ENCODE measurements around the gene PCDHA11.
"Not testable (repeated sequence)": the region's sequence is repeated elsewhere in the genome, so short reads cannot be mapped to it uniquely, and the experiment has no call there.

The PCDHA11 gene

DNA sequence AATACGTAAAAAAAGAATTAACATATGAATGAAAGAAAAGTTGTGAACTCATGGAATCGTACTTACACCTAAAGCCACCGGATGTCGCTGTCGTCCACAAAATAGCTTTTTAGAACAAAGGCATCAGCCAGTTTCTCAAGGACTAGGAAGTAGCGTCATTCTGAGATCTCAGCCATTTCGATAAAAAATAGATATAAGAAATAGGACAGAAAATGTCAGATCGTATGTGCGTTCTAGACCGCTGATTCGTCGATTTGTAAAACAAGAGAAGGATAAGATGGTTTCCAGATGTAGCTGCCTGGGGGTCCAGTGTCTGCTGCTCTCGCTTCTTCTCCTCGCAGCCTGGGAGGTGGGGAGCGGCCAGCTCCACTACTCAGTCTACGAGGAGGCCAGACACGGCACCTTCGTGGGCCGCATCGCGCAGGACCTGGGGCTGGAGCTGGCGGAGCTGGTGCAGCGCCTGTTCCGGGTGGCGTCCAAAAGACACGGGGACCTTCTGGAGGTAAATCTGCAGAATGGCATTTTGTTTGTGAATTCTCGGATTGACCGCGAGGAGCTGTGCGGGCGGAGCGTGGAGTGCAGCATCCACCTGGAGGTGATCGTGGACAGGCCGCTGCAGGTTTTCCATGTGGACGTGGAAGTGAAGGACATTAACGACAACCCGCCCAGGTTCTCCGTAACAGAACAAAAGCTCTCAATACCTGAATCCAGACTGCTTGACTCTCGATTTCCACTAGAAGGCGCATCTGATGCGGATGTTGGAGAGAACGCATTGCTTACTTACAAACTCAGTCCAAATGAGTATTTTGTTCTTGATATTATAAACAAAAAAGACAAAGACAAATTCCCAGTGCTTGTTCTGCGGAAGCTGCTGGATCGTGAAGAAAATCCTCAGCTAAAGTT, 12.7 kb upstream of the PCDHA11 start, which contains the start of gene PCDHA10:
Gene PCDHA10 (plus strand): TSS at position 126 of the 903 bp plus-strand sequence. CDS start 152 bp downstream, at position 278.
- no peak for DNase-seq

DNA sequence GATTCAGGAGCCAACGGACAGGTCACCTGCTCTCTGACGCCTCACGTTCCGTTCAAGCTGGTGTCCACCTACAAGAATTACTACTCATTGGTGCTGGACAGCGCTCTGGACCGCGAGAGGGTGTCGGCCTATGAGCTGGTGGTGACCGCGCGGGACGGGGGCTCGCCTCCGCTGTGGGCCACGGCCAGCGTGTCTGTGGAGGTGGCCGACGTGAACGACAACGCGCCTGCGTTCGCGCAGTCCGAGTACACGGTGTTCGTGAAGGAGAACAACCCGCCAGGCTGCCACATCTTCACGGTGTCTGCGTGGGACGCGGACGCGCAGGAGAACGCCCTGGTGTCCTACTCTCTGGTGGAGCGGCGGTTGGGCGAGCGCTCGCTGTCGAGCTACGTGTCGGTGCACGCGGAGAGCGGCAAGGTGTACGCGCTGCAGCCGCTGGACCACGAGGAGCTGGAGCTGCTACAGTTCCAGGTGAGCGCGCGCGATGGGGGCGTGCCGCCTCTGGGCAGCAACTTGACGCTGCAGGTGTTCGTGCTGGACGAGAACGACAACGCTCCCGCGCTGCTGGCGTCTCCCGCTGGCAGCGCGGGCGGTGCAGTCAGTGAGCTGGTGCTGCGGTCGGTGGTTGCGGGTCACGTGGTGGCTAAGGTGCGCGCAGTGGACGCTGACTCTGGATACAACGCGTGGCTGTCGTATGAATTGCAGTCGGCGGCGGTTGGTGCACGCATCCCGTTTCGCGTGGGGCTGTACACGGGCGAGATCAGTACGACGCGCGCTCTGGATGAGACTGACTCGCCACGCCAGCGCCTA, 11.4 kb upstream of the PCDHA11 start:
- DNase-seq, result no peak

DNA sequence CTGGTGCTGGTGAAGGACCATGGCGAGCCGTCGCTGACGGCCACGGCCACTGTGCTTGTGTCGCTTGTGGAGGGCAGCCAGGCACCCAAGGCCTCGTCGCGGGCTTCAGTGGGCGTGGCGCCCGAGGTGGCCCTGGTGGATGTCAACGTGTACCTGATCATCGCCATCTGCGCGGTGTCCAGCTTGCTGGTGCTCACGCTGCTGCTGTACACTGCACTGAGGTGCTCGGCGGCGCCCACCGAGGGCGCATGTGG, 10.8 kb upstream of the PCDHA11 start:
- DNase-seq, result no peak

DNA sequence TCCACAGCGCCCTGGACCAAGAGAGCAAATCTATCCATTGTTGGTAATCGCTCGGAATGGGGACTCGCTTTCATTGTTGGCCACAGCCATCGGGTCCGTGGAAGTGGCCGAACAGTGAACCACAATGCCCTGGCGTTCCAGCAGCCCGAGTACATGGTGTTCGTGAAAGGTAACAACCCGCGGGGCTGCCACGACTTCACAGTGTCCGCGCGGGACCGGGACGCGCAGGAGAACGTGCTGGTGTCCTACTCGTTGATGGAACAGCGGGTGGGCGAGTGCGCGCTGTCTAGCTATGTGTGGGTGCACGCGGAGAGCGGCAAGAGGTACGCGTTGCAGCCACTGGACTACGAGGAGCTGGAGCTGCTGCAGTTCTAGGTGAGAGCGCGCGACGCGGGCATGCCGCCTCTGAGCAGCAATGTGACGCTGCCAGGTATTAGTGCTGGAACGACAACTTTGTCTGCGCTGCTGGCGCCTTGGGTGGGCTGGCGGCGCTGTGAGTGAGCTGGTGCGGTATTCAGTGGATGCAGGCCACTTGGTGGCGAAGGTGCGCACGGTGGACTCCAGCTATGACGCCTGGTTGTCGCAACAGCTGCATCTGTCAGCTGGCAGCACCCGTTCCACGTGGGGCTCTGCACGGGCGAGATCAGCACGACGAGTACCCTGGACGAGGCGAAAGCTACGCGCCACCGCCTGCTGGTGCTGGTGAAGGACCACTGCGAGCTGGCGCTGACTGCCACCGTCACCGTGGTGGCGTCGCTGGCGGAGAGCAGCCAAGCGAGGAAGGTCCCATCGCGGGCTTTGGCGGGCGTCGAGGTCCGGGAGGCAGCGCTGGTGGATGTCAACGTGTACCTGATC, 6.1 kb upstream of the PCDHA11 start:
- no peak for DNase-seq

DNA sequence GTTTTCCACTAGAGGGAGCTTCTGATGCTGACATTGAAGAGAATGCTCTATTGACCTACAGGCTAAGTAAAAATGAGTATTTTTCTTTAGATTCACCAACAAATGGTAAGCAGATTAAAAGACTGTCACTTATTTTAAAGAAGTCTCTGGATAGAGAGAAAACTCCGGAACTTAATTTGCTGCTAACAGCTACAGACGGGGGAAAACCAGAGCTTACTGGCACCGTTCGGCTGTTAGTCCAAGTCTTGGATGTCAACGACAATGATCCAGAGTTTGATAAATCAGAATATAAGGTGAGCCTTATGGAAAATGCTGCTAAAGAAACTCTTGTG, 764 bp downstream of the PCDHA11 start:
- DNase-seq, result no peak

DNA sequence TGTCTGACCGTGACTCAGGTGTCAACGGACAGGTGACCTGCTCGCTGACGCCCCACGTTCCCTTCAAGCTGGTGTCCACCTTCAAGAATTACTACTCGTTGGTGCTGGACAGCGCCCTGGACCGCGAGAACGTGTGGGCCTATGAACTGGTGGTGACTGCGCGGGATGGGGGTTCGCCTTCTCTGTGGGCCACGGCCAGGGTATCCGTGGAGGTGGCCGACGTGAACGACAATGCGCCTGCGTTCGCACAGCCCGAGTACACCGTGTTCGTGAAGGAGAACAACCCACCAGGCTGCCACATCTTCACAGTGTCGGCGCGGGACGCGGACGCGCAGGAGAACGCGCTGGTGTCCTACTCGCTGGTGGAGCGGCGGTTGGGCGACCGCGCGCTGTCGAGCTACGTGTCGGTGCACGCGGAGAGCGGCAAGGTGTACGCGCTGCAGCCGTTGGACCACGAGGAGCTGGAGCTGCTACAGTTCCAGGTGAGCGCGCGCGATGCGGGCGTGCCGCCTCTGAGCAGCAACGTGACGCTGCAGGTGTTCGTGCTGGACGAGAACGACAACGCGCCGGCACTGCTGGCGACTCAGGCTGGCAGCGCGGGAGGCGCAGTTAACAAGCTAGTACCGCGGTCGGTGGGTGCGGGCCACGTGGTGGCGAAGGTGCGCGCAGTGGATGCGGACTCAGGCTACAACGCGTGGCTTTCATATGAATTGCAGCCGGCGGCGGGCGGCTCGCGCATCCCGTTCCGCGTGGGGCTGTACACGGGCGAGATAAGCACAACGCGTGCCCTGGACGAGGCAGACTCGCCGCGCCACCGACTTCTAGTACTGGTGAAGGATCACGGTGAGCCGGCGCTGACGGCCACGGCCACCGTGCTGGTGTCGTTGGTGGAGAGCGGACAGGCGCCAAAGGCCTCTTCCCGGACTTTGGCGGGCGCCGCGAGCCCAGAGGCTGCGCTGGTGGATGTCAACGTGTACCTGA, 1.8 kb downstream of the PCDHA11 start:
- DNase-seq, result no peak

DNA sequence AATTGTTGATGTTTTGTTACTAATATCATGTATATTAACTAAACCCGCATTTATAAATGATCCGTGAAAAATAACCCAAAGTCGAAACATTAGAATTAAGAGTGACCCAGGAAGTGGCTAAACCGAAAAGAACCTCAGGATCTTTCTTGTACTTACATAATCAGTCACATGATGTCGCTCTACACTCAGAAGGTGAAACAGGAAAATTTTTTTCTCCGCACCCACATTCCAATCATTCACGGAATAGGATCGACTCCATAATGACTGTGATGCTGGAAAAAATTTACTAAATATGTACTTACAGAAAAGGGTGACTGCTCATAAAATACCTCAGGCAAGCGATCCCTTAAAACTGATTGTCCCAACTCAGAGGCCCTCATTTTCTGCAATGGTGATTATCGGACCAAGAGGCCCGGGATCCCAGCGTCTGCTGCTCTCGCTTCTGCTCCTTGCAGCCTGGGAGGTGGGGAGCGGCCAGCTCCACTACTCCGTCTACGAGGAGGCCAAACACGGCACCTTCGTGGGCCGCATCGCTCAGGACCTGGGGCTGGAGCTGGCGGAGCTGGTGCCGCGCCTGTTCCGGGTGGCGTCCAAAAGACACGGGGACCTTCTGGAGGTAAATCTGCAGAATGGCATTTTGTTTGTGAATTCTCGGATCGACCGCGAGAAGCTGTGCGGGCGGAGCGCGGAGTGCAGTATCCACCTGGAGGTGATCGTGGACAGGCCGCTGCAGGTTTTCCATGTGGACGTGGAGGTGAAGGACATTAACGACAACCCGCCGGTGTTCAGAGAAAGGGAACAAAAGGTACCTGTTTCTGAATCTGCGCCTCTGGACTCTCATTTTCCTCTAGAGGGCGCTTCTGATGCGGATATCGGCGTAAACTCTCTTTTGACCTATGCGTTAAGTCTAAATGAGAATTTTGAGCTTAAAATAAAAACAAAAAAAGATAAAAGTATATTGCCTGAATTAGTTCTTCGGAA, 6.6 kb downstream of the PCDHA11 start, which contains the start of gene PCDHA12:
Gene PCDHA12 (plus strand): TSS at position 224 of the 981 bp plus-strand sequence. CDS start 165 bp downstream, at position 389.
- no peak for DNase-seq

DNA sequence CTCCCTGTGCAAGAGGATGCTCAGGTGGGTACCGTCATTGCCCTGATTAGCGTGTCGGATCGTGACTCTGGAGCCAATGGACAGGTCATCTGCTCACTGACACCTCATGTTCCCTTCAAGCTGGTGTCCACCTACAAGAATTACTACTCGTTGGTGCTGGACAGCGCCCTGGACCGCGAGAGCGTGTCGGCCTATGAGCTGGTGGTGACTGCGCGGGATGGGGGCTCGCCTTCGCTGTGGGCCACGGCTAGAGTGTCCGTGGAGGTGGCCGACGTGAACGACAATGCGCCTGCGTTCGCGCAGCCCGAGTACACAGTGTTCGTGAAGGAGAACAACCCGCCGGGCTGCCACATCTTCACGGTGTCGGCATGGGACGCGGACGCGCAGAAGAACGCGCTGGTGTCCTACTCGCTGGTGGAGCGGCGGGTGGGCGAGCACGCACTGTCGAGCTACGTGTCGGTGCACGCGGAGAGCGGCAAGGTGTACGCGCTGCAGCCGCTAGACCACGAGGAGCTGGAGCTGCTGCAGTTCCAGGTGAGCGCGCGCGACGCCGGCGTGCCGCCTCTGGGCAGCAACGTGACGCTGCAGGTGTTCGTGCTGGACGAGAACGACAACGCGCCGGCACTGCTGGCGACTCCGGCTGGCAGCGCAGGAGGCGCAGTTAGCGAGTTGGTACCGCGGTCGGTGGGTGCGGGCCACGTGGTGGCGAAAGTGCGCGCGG, 7.9 kb downstream of the PCDHA11 start:
- not testable (repeated sequence) for DNase-seq

DNA sequence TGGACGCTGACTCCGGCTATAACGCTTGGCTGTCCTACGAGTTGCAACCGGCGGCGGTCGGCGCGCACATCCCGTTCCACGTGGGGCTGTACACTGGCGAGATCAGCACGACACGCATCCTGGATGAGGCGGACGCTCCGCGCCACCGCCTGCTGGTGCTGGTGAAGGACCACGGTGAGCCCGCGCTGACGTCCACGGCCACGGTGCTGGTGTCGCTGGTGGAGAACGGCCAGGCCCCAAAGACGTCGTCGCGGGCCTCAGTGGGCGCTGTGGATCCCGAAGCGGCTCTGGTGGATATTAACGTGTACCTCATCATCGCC, 8.5 kb downstream of the PCDHA11 start:
- DNase-seq, result no peak

DNA sequence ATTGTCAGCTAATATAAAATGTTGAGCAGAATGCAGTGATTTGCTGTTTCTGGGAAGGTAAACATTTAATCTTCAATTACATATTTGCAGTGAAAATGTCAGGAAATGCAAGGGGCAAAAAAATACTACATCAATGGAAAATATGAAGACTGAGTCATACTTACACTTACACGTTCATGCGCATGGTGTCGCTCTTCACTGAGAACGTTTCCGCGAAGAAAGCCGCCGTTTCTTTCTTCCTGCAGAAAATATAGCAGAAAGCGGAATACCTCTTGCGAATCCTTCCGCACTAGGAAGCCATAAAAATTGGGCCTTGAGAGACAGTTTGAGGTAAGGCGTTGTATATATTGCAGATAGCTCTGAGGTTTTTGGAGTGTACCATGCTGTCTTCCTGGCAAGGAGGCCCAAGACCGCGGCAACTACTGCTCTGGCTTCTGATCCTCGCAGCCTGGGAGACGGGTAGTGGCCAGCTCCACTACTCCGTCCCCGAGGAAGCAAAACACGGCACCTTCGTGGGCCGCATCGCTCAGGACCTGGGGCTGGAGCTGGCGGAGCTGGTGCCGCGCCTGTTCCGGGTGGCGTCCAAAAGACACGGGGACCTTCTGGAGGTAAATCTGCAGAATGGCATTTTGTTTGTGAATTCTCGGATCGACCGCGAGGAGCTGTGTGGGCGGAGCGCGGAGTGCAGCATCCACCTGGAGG, 13.3 kb downstream of the PCDHA11 start, which contains the start of gene PCDHA13:
Gene PCDHA13 (plus strand): TSS at position 236 of the 702 bp plus-strand sequence. CDS start 145 bp downstream, at position 381.
- DNase-seq, result no peak

DNA sequence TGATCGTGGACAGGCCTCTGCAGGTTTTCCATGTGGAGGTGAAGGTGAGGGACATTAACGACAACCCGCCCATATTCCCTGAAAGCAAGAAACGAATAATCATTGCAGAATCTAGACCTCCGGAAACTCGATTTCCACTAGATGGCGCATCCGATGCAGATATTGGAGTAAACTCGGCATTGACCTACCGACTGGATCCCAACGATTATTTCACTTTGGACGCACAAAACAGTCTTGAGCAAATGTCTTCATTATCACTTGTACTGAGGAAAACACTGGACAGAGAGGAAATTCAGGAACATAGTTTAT, 13.8 kb downstream of the PCDHA11 start:
- no peak for DNase-seq

DNA sequence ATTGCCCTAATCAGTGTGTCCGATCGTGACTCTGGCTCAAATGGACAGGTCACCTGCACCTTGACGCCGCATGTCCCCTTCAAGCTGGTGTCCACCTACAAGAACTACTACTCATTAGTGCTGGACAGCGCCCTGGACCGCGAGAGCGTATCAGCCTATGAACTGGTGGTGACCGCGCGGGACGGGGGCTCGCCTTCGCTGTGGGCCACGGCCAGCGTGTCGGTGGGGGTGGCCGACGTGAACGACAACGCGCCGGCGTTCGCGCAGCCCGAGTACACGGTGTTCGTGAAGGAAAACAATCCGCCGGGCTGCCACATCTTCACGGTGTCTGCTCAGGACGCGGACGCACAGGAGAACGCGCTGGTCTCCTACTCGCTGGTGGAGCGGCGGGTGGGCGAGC, 14.6 kb downstream of the PCDHA11 start:
- no peak for DNase-seq

DNA sequence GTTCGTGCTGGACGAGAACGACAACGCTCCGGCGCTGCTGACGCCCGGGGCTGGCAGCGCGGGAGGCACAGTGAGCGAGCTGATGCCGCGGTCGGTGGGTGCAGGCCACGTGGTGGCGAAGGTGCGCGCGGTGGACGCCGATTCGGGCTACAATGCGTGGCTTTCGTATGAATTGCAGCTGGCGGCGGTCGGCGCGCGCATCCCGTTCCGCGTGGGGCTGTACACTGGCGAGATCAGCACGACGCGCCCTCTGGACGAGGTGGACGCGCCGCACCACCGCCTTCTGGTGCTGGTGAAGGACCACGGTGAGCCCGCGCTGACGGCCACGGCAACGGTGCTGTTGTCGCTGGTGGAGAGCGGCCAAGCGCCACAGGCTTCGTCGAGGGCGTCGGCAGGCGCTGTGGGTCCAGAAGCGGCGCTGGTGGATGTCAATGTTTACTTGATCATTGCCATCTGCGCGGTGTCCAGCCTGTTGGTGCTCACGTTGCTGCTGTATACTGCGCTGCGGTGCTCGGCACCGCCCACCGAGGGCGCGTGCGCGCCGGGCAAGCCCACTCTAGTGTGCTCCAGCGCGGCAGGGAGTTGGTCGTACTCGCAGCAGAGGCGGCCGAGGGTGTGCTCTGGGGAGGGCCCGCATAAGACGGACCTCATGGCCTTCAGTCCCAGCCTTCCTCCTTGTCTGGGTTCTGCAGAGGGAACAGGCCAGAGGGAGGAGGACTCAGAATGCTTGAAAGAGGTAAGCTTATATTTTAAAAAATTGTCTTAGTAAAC, 15.4 kb downstream of the PCDHA11 start:
- no peak for DNase-seq

DNA sequence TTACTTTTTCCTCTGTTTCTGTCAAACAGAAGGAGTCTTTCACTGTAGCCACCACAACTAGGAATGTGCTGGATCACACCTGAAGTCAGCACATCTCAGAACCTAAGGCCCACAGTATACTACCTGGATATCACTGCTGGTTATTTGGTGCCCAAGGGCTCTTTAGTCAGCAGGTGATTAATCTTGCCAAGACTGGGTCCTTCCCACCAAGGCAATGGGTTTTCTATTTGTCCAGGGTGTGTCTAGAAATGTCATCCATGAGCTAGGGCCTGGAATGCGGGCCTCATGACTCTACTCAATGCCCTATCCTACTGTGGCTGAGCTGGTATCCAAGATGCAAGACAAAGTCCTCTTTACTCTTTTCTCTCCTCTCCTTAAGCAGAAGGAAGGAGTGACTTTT, 47.6 kb downstream of the PCDHA11 start:
- DNase-seq, result no peak

All from activated T-cell treated with anti-CD3 and anti-CD28 coated beads, Interleukin-2, amount 50 U/mL, for 48 hours (primary cell).